Muscle layer of colon (tissue), 2 donors: ENCODE measurements around the gene DLGAP1.

ENCODE experiments used
- H3K27ac ChIP-seq: one replicate; pipeline ENCODE4 v1.7.0; 2013; ENCODE audit warnings: low read depth, mild to moderate bottlenecking, low read length, moderate library complexity
- H3K27me3 ChIP-seq, 2 donors: one replicate each; pipeline ENCODE4 v1.7.0; 2013; ENCODE audit warnings: low read length in 2 of 2, mild to moderate bottlenecking in 2 of 2; ENCODE audit not compliant: insufficient read depth in 2 of 2, control insufficient read depth in 1 of 2
- H3K36me3 ChIP-seq: one replicate; pipeline ENCODE4 v1.7.0; 2013; ENCODE audit warnings: mild to moderate bottlenecking, low read length; ENCODE audit not compliant: insufficient read depth
- H3K4me1 ChIP-seq: one replicate; pipeline ENCODE4 v1.7.0; 2013; ENCODE audit warnings: mild to moderate bottlenecking, low read length; ENCODE audit not compliant: insufficient read depth
- H3K4me3 ChIP-seq, 2 donors: one replicate each; pipeline ENCODE4 v1.7.0; 2013; ENCODE audit warnings: low read length in 2 of 2, low read depth in 1 of 2, mild to moderate bottlenecking in 1 of 2, moderate library complexity in 1 of 2
- H3K9ac ChIP-seq: one replicate; pipeline ENCODE4 v1.7.0; 2013; ENCODE audit warnings: low read length
- H3K9me3 ChIP-seq: one replicate; pipeline ENCODE4 v1.7.0; 2013; ENCODE audit warnings: mild to moderate bottlenecking, low read length
- donor health status: abdominal sarcoma.
- donor health status: Adenocarcinoma of cecum.

Gene DLGAP1

GRCh38 chr18:3823073-3823472 lies 632.0 kb downstream of the DLGAP1 start:
- H3K27ac ChIP-seq, result no peak overlapping the region
- no peak overlapping the region for H3K9ac ChIP-seq
- no peaks in the 10 kb centered on the region for H3K4me1 ChIP-seq
- H3K9me3 ChIP-seq, result no peaks in the 10 kb centered on the region
- H3K36me3 ChIP-seq, result no peaks in the 10 kb centered on the region
- no peak overlapping the region for H3K4me3 ChIP-seq
- H3K27me3 ChIP-seq, result no peaks in the 10 kb centered on the region

DNA sequence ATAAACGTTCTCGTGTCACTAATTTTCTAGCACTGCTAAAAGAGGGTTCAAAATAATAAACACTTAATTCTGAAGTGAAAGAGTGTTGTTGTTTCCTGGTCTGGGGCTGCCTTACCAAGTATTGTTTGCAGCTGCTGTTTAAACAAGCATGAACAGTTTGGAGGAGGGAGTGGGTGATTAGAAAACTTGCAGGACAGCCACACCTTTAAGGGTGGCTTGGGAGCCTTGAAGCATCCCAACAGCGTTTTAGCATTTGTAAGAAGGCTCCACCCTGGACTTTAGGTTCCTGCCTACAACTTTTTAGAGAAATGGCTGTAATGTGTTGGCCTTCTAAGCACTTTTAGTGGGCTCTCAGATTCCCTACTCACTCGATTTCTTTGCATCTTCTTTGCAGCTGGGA lies 633.6 kb downstream of the DLGAP1 start:
- Histone ChIP-seq H3K27ac (no peak overlapping the region), H3K9ac (no peak overlapping the region), H3K36me3 (no peaks in the 10 kb centered on the region), H3K27me3 (no peaks in the 10 kb centered on the region), H3K4me1 (no peaks in the 10 kb centered on the region), H3K4me3 (no peak overlapping the region), H3K9me3 (no peaks in the 10 kb centered on the region)

DNA sequence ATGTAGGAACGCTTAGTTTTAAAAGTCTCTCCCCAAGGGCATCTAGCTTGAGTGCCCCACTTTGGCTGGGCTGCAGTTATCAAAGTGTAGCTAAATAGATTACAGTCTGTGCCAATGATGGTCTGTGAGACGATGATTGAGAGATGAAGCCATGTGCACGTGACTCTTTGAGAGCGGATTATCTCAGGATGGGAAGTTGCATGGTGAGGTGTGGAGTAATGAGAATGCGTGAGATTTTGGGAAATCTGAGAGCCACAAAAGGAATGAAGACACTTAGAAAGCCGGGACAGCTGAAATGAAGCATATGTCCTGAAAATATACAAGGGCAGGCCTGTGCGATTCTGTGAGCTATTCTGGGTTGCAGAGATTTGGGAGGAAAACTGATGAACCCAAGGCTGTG lies 635.1 kb downstream of the DLGAP1 start:
- no peaks in the 10 kb centered on the region for H3K27me3 ChIP-seq
- no peak overlapping the region for H3K27ac ChIP-seq
- H3K9me3 ChIP-seq, result no peaks in the 10 kb centered on the region
- no peaks in the 10 kb centered on the region for H3K36me3 ChIP-seq
- no peaks in the 10 kb centered on the region for H3K4me1 ChIP-seq
- H3K9ac ChIP-seq, result no peak overlapping the region
- no peak overlapping the region for H3K4me3 ChIP-seq

GRCh38 chr18:3816610-3817363 lies 638.3 kb downstream of the DLGAP1 start:
- Histone ChIP-seq H3K4me1 (no peaks in the 10 kb centered on the region), H3K27ac (no peak overlapping the region), H3K36me3 (no peaks in the 10 kb centered on the region), H3K9me3 (no peaks in the 10 kb centered on the region), H3K9ac (no peak overlapping the region), H3K4me3 (no peak overlapping the region), H3K27me3 (no peaks in the 10 kb centered on the region)

DNA sequence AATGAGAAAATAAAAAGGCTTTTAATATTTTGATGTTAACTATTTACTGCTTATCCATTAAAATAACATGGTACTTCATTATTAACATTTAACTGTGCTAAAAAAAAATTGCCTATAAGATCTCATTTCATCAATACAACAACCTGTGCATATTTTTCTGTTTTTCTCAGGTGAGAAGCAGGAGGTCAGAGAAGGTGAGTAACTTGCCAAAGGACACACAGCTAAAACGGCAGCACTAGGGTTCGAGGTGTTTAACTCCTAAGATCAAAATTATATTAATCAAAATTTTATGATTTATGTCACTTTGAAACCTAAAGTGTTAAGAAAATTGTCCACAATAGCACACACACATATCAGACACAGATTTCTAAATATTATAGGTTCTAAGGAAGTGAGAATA lies 639.1 kb downstream of the DLGAP1 start:
- H3K27me3 ChIP-seq, result no peaks in the 10 kb centered on the region
- no peaks in the 10 kb centered on the region for H3K4me1 ChIP-seq
- H3K9ac ChIP-seq, result no peak overlapping the region
- no peak overlapping the region for H3K27ac ChIP-seq
- H3K9me3 ChIP-seq, result no peaks in the 10 kb centered on the region
- H3K4me3 ChIP-seq, result no peak overlapping the region
- H3K36me3 ChIP-seq, result no peaks in the 10 kb centered on the region

DNA sequence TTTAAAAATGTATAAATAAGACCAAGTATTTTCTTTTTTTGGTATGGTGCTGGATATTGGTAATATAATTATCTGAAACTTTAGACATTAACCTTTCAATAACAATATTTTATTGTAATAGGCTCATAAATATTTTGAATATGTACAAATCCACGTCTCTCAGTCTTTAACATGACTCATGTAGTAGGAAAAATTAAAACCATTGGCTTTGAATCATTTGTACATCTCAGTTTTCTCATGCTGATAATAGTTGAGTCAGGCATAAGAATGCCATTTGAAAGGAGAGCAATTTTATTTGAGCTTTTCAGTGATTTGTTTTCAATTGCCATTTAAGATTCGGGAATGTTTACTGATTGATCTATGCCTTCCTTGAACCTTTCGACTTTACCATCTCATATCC lies 640.3 kb downstream of the DLGAP1 start:
- Histone ChIP-seq H3K4me1 (no peaks in the 10 kb centered on the region), H3K27ac (no peak overlapping the region), H3K9ac (no peak overlapping the region), H3K9me3 (no peaks in the 10 kb centered on the region), H3K4me3 (no peak overlapping the region), H3K36me3 (no peaks in the 10 kb centered on the region), H3K27me3 (no peaks in the 10 kb centered on the region)

DNA sequence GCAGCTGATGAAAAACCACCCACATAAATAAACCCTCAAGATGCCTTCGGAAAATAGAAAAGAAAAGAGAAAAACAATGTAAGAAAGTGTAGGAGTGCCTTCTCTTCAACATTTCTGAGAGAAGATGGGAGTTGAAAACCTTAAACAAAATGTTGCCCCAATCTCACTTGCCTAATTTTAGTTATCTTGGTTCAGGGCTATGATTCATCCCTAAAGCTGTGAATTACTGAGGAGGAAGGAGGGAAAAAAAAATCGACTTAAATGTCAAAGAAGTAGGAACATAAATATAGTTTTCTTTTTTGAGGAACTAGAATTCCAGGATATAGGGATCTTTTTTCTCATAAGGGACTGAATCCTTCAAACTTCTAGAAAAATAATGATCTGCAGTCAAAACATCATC lies 644.8 kb downstream of the DLGAP1 start:
- Histone ChIP-seq H3K4me3 (no peak overlapping the region), H3K27ac (no peak overlapping the region), H3K9me3 (no peaks in the 10 kb centered on the region), H3K9ac (no peak overlapping the region), H3K27me3 (no peaks in the 10 kb centered on the region), H3K36me3 (no peaks in the 10 kb centered on the region), H3K4me1 (no peaks in the 10 kb centered on the region)

DNA sequence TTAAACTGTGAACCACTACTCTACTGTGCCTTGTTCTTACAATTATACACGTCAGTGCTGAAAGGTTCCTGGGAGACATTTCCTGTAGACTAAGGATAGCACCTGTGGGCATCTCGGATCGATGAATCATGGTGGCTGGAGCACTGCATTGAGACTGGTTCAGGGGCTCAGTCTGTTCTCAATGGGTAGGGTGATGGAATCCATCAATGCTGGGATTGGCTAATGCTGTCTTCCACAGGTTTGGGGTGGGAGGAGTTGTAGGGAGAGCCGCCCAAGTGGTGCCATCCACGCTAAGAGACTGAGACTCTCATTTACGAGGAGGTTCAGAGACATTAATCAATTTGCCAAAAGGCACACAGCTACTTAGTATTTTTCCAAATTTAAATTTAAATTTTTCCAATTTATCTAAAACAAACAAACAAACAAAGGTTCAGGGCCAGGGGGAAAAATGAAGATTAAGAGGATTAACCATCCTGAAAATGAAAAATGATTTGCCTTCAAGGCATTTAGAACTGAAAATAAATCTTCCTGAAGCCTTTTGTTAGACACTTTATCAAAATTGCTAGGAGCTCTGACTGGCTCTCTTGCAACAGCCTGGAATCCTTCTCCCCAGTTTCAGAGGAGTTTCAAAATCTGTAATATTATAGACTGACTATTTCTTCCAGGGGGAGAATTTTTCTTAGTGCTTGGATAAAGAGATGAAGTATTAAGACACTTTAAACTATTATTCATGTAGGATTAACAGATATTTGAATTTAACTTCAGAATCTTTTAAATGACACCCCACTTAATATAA lies 645.9 kb downstream of the DLGAP1 start:
- Histone ChIP-seq H3K4me1 (no peaks in the 10 kb centered on the region), H3K4me3 (no peak overlapping the region), H3K27ac (no peak overlapping the region), H3K9ac (no peak overlapping the region), H3K36me3 (no peaks in the 10 kb centered on the region), H3K27me3 (no peaks in the 10 kb centered on the region), H3K9me3 (no peaks in the 10 kb centered on the region)

DNA sequence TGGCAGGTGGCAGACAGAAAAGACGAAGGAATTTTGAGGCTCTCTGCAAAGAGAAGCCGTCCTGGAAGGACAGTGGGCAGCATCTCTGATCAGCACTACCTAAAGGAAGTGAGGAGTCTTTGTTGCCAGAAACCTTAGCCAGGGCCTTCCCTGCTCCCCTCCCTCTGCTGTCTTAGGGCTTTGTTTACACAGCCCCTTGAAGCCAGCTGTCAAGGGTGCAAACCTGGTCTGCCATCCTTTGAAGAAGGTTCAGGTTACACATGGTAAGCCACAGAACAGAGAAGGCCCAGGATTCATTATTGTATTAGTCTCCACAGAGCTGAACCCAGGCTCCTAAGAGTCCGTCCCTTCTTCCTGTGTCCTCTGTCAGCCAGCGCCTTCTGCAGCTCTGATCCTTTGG lies 648.5 kb downstream of the DLGAP1 start:
- no peaks in the 10 kb centered on the region for H3K36me3 ChIP-seq
- no peak overlapping the region for H3K9ac ChIP-seq
- H3K4me3 ChIP-seq, result no peak overlapping the region
- no peaks in the 10 kb centered on the region for H3K4me1 ChIP-seq
- no peak overlapping the region for H3K27ac ChIP-seq
- no peaks in the 10 kb centered on the region for H3K9me3 ChIP-seq
- H3K27me3 ChIP-seq, result no peaks in the 10 kb centered on the region

DNA sequence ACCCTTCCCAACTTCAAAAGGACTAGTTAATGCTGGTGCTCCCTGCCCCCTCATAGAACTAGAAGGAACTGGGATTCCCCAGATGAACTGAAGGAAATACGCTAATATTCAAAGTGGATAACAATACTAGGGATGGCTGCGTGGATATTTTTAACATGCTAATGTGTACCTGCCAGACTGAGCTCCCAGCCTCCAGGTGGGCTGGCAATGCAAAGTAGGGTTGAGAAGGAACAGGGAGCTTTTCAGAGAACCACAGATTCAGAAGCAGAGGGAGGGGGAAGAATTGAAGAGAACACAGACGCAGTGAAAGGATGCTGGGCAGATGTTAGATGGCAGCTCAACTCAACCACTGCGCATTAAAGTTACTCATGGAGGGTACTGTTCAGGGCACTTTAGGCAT lies 650.8 kb downstream of the DLGAP1 start:
- H3K27ac ChIP-seq, result no peak overlapping the region
- no peaks in the 10 kb centered on the region for H3K36me3 ChIP-seq
- H3K4me3 ChIP-seq, result no peak overlapping the region
- H3K9me3 ChIP-seq, result no peaks in the 10 kb centered on the region
- no peak overlapping the region for H3K9ac ChIP-seq
- H3K4me1 ChIP-seq, result no peaks in the 10 kb centered on the region
- no peaks in the 10 kb centered on the region for H3K27me3 ChIP-seq

DNA sequence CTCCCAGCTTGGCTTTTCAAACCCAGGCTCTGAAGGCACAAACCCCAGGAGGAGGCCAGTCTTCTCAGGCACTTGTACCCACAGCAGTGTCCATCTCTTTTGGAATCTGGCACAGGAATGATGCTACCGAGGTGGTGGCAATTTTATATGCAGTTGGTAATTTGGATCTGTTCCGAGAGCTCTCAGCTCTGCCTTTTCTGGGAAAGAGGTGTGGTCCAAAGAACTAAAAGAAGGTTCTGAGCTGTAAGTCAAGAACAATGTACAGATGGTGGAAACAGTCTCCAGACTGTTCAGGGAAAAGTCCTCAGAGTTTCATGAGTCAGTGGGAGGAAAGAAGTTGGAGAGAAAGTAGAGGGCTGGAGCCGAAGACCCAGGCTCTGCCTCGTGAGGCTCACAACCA lies 651.8 kb downstream of the DLGAP1 start:
- Histone ChIP-seq H3K27ac (no peak overlapping the region), H3K4me1 (no peaks in the 10 kb centered on the region), H3K27me3 (no peaks in the 10 kb centered on the region)

GRCh38 chr18:3799515-3799914 lies 655.6 kb downstream of the DLGAP1 start:
- Histone ChIP-seq H3K36me3 (no peaks in the 10 kb centered on the region), H3K27ac (no peak overlapping the region), H3K4me3 (no peak overlapping the region), H3K27me3 (no peaks in the 10 kb centered on the region), H3K4me1 (no peaks in the 10 kb centered on the region), H3K9me3 (no peaks in the 10 kb centered on the region), H3K9ac (no peak overlapping the region)

More for the DNA sequence above, 651.8 kb downstream of the DLGAP1 start:
- H3K9me3 ChIP-seq, result no peaks in the 10 kb centered on the region
- H3K9ac ChIP-seq, result no peak overlapping the region
- no peaks in the 10 kb centered on the region for H3K36me3 ChIP-seq
- no peak overlapping the region for H3K4me3 ChIP-seq
